Lung (tissue), 5 donors: ENCODE results near the gene PPIAL4G. TPM values are rescaled to one million over a fixed set of nuclear protein-coding genes. Genes with fewer than 3 reads are reported as not detected.
A peak's percentile ranks its signal among the peaks of the same experiment; 100 is the strongest.

Source experiments
- polyA plus RNA-seq, 2 donors: library from polyadenylated mRNA; stranded (reverse); fragments of 200-250 nt; gene quantifications; one replicate each; pipeline ENCODE4 v1.2.1, GENCODE V29; 2013
- small RNA-seq: library from RNA; depleted of rRNA; stranded (forward); fragments of <200 nt; gene quantifications from one replicate; pipeline ENCODE3, GENCODE V24; 2014; ENCODE audit warnings: low replicate concordance
- total RNA-seq, 2 donors: library from RNA; depleted of rRNA in 1 of 2; stranded (reverse); fragments of >200 nt in 1 of 2; gene quantifications; one replicate each; pipeline ENCODE4 v1.2.1, GENCODE V29; 2014 to 2021
- donor health status: Bipolar disorder and iron deficiency.
- donor health status: healthy.
- donor health status: DM: yes; HTN: yes; CAD: no.

PPIAL4G gene
- total and polyA plus RNA-seq, 4 donors, result 0.02 to 0.20 (median 0.12) TPM; not detected in 1

Small RNAs within 50 kb of the gene (small RNA-seq; reads per million reads assigned to genes)
- gene RF00003, result 1.0 reads per million, percentile 82 among the genes with 10 or more reads in this experiment

Other genes with a start within 250 kb of the PPIAL4G start
- gene NBPF14, start 112.7 kb upstream of the PPIAL4G start, total RNA-seq, result 10 to 100 TPM; 28.0 to 55.6 TPM
- 10 to 100 TPM; 16.4 to 16.9 TPM for gene NBPF14, start 112.7 kb upstream of the PPIAL4G start, polyA plus RNA-seq